Neural cell (in vitro differentiated cells): ENCODE data around the gene CROT. TPM values are rescaled to one million over a fixed set of nuclear protein-coding genes. Genes with fewer than 3 reads are reported as not detected.

Source experiments
- H2AFZ ChIP-seq: fragments of 200-600, 300-800 bp; sonication (generic), shearing (Covaris generic); 2 replicates; pipeline ENCODE4 v1.6.0; 2014; ENCODE audit warnings: low read depth, mild to moderate bottlenecking, antibody characterized with exemption, low read length, moderate library complexity
- H3F3A ChIP-seq: fragments of 200-600 bp; shearing (Covaris generic); 2 replicates; pipeline ENCODE4 v1.6.1; 2016; ENCODE audit warnings: mild to moderate bottlenecking, moderate library complexity, mixed read lengths, antibody characterized with exemption, low read length; ENCODE audit not compliant: insufficient read depth, poor library complexity, severe bottlenecking
- H3K27ac ChIP-seq: fragments of 200-600, 300-800 bp; sonication (generic), shearing (Covaris generic); 2 replicates; pipeline ENCODE4 v1.5.1; 2014; ENCODE audit warnings: mild to moderate bottlenecking, low read length, moderate library complexity
- H3K27me3 ChIP-seq: fragments of 300-800, 200-600 bp; sonication (generic), shearing (Covaris generic); 2 replicates; pipeline ENCODE4 v1.6.0; 2014; ENCODE audit warnings: mild to moderate bottlenecking, low read depth, low read length, moderate library complexity; ENCODE audit not compliant: insufficient read depth
- H3K36me3 ChIP-seq: fragments of 300-800, 200-600 bp; sonication (generic), shearing (Covaris generic); 2 replicates; pipeline ENCODE4 v1.5.1; 2014; ENCODE audit warnings: mild to moderate bottlenecking, antibody characterized with exemption, low read length, moderate library complexity; ENCODE audit not compliant: insufficient read depth
- H3K4me2 ChIP-seq: fragments of 300-800, 200-600 bp; sonication (generic), shearing (Covaris generic); 2 replicates; pipeline ENCODE4 v1.6.0; 2014; ENCODE audit warnings: mild to moderate bottlenecking, low read length
- H3K4me3 ChIP-seq: fragments of 300-800, 200-600 bp; sonication (generic), shearing (Covaris generic); 2 replicates; pipeline ENCODE4 v1.5.1; 2014; ENCODE audit warnings: mild to moderate bottlenecking, low read length, moderate library complexity
- H3K79me2 ChIP-seq: fragments of 200-600 bp; shearing (Covaris generic); replicated peaks from 2 replicates; pipeline ENCODE4 v1.6.0; 2014; ENCODE audit warnings: mild to moderate bottlenecking, low read length, moderate library complexity; ENCODE audit not compliant: insufficient read depth
- H3K9ac ChIP-seq: fragments of 300-800, 200-600 bp; sonication (generic), shearing (Covaris generic); 2 replicates; pipeline ENCODE4 v1.6.1; 2016; ENCODE audit warnings: mild to moderate bottlenecking, low read length, mixed read lengths
- H3K9me2 ChIP-seq: fragments of 200-600 bp; shearing (Covaris generic); 2 replicates; pipeline ENCODE4 v1.6.1; 2016; ENCODE audit warnings: mild to moderate bottlenecking, low read length, mixed read lengths; ENCODE audit not compliant: insufficient read depth
- H3K9me3 ChIP-seq: fragments of 200-600, 300-800 bp; sonication (generic), shearing (Covaris generic); 2 replicates; pipeline ENCODE4 v1.6.1; 2016; ENCODE audit warnings: mild to moderate bottlenecking, mixed run types, low read length, moderate library complexity, mixed read lengths
- H4K20me1 ChIP-seq: fragments of 200-600 bp; shearing (Covaris generic); 2 replicates; pipeline ENCODE4 v1.6.1; 2016; ENCODE audit warnings: mild to moderate bottlenecking, mixed run types; ENCODE audit not compliant: insufficient read depth
- CTCF ChIP-seq: fragments of 450-650 bp; IDR thresholded peaks from 2 replicates; pipeline ENCODE4 v1.5.1; 2014; ENCODE audit warnings: antibody characterized with exemption, mild to moderate bottlenecking, moderate library complexity; ENCODE audit not compliant: poor library complexity, severe bottlenecking
- EP300 ChIP-seq: fragments of 450-650 bp; conservative IDR thresholded peaks from 2 replicates; pipeline ENCODE4 v1.6.1; 2014; ENCODE audit warnings: antibody characterized with exemption, mild to moderate bottlenecking, moderate library complexity; ENCODE audit not compliant: poor library complexity, severe bottlenecking
- EZH2 ChIP-seq: fragments of 200-600, 300-800 bp; shearing (Covaris generic), sonication (generic); IDR thresholded peaks from 2 replicates; pipeline ENCODE4 v1.6.1; 2014; ENCODE audit warnings: antibody characterized with exemption, low read length, borderline replicate concordance, mild to moderate bottlenecking; ENCODE audit not compliant: insufficient read depth, poor library complexity, severe bottlenecking
- MXI1 ChIP-seq: fragments of 450-650 bp; conservative IDR thresholded peaks from 2 replicates; pipeline ENCODE4 v1.6.1; 2014; ENCODE audit warnings: antibody characterized with exemption, mild to moderate bottlenecking; ENCODE audit not compliant: poor library complexity, severe bottlenecking
- POLR2AphosphoS5 ChIP-seq: IDR thresholded peaks from 2 replicates; pipeline ENCODE4 v1.6.1; 2012
- RAD21 ChIP-seq: fragments of 450-650 bp; conservative IDR thresholded peaks from 2 replicates; pipeline ENCODE4 v1.6.1; 2014; ENCODE audit warnings: antibody characterized with exemption, mild to moderate bottlenecking, moderate library complexity
- REST ChIP-seq: IDR thresholded peaks from 2 replicates; pipeline ENCODE4 v1.6.1; 2012; ENCODE audit warnings: borderline replicate concordance
- SMC3 ChIP-seq: fragments of 450-650 bp; conservative IDR thresholded peaks from 2 replicates; pipeline ENCODE4 v1.6.1; 2014; ENCODE audit warnings: antibody characterized with exemption, mild to moderate bottlenecking, moderate library complexity; ENCODE audit not compliant: poor library complexity
- TAF1 ChIP-seq: IDR thresholded peaks from 2 replicates; pipeline ENCODE4 v1.6.1; 2012; ENCODE audit warnings: low read depth
- polyA plus RNA-seq: library from polyadenylated mRNA; depleted of rRNA; stranded (reverse); fragments of >200 nt; gene quantifications from 2 replicates; pipeline ENCODE4 v1.2.3, GENCODE V29; 2014

Gene CROT
- polyA plus RNA-seq, 1 donor from 2014 or later, result 20.6 TPM

GRCh38 chr7:87404674-87405073 is 59.2 kb downstream of the CROT start:
- Histone ChIP-seq H3K79me2 (no peaks in the 10 kb centered on the region), H3K4me3 (no peak overlapping the region), H3F3A (no peaks in the 10 kb centered on the region), H3K27ac (no peak overlapping the region), H3K36me3 (no peaks in the 10 kb centered on the region), H2AFZ (no peak overlapping the region), H3K27me3 (no peaks in the 10 kb centered on the region), H3K4me2 (no peak overlapping the region), H3K9me3 (no peaks in the 10 kb centered on the region), H3K9ac (no peak overlapping the region), H4K20me1 (no peaks in the 10 kb centered on the region), H3K9me2 (no peaks in the 10 kb centered on the region)
- no peak for TF ChIP-seq CTCF
- no peak for TF ChIP-seq RAD21
- no peak for TF ChIP-seq EP300
- no peak for TF ChIP-seq SMC3
- no peak for TF ChIP-seq TAF1
- TF ChIP-seq POLR2AphosphoS5, result no peak
- TF ChIP-seq REST, result no peak
- TF ChIP-seq EZH2, result no peak
- no peak for TF ChIP-seq MXI1

- no peaks in the 10 kb centered on the region for H3K9me2 ChIP-seq
- H3F3A ChIP-seq, result no peaks in the 10 kb centered on the region
- no peak overlapping the region for H3K4me2 ChIP-seq
- TF ChIP-seq CTCF, result no peak
- TF ChIP-seq TAF1, result no peak
- TF ChIP-seq EP300, result no peak
- no peak for TF ChIP-seq SMC3
- no peak for TF ChIP-seq EZH2
- TF ChIP-seq RAD21, result no peak
- TF ChIP-seq REST, result no peak
- no peak for TF ChIP-seq POLR2AphosphoS5
- no peak for TF ChIP-seq MXI1
- no peak overlapping the region for H2AFZ ChIP-seq
- no peaks in the 10 kb centered on the region for H3K27me3 ChIP-seq
- no peak overlapping the region for H3K4me3 ChIP-seq
- no peaks in the 10 kb centered on the region for H3K9me3 ChIP-seq
- H3K79me2 ChIP-seq, result no peaks in the 10 kb centered on the region
- no peak overlapping the region for H3K27ac ChIP-seq
- no peaks in the 10 kb centered on the region for H4K20me1 ChIP-seq
- no peak overlapping the region for H3K9ac ChIP-seq
- H3K36me3 ChIP-seq, result no peaks in the 10 kb centered on the region
Observed at GRCh38 chr7:87411186-87411585, 65.7 kb downstream of the CROT start.
